OCI-M2 (cell line): Measurements from ENCODE around the gene RGS2.

ENCODE experiments used
- DNase-seq: peaks from one replicate; lab custom pipeline; 2025; ENCODE audit not compliant: unreplicated experiment; lab: John Stamatoyannopoulos, UW

RGS2 gene

GRCh38 chr1:192808518-192809306 lies at the start of gene RGS2:
Gene RGS2, plus strand, starts transcription at chr1:192809039. Its CDS starts 33 bp downstream, at chr1:192809072.
- DNase-seq, result no peak

- DNase-seq, result no peak
These were observed 49.7 kb upstream of the RGS2 start for GRCh38 chr1:192759104-192759503.

GRCh38 chr1:192762265-192762664 lies 46.6 kb upstream of the RGS2 start:
- DNase-seq, result no peak

GRCh38 chr1:192763243-192763642 lies 45.6 kb upstream of the RGS2 start:
- DNase-seq, result no peak

- DNase-seq, result no peak
These were observed 45.1 kb upstream of the RGS2 start for GRCh38 chr1:192763756-192764155.

GRCh38 chr1:192764675-192765074 lies 44.2 kb upstream of the RGS2 start:
- no peak for DNase-seq

GRCh38 chr1:192766009-192766625 lies 42.7 kb upstream of the RGS2 start:
- DNase-seq, result no peak

GRCh38 chr1:192766876-192767275 lies 42.0 kb upstream of the RGS2 start:
- no peak for DNase-seq

GRCh38 chr1:192767798-192768197 lies 41.0 kb upstream of the RGS2 start:
- no peak for DNase-seq

- no peak for DNase-seq
These were observed 40.4 kb upstream of the RGS2 start for GRCh38 chr1:192768463-192768862.

GRCh38 chr1:192771341-192771740 lies 37.5 kb upstream of the RGS2 start:
- DNase-seq, result no peak

- DNase-seq, result no peak
These were observed 33.2 kb upstream of the RGS2 start for GRCh38 chr1:192775631-192776030.

- DNase-seq, result no peak
These were observed 32.6 kb upstream of the RGS2 start for GRCh38 chr1:192776206-192776605.

- DNase-seq, result no peak
These were observed 31.8 kb upstream of the RGS2 start for GRCh38 chr1:192776998-192777397.

GRCh38 chr1:192783791-192784190 lies 25.0 kb upstream of the RGS2 start:
- DNase-seq, result no peak

- DNase-seq, result no peak
These were observed 24.4 kb upstream of the RGS2 start for GRCh38 chr1:192784397-192784796.

GRCh38 chr1:192786576-192786975 lies 22.3 kb upstream of the RGS2 start:
- DNase-seq, result no peak

GRCh38 chr1:192787914-192788585 lies 20.8 kb upstream of the RGS2 start:
- peak; percentile 34 for DNase-seq

GRCh38 chr1:192789871-192790270 lies 19.0 kb upstream of the RGS2 start:
- DNase-seq, result no peak

GRCh38 chr1:192792628-192793027 lies 16.2 kb upstream of the RGS2 start:
- DNase-seq, result no peak

- DNase-seq, result no peak
These were observed 14.7 kb upstream of the RGS2 start for GRCh38 chr1:192793983-192794767.

- no peak for DNase-seq
These were observed 14.1 kb upstream of the RGS2 start for GRCh38 chr1:192794768-192795035.
